HUES48 (cell line): Measurements from ENCODE around the gene NHSL2.

ENCODE experiments used
- H3K27ac ChIP-seq: one replicate; pipeline ENCODE4 v1.7.0; 2013; ENCODE audit warnings: low read depth, low read length, inconsistent platforms
- H3K27me3 ChIP-seq: 2 replicates; pipeline ENCODE4 v1.6.1; 2013; ENCODE audit warnings: mild to moderate bottlenecking, low read length; ENCODE audit not compliant: control insufficient read depth, insufficient read depth
- H3K36me3 ChIP-seq: 2 replicates; pipeline ENCODE4 v1.6.1; 2013; ENCODE audit warnings: low read length; ENCODE audit not compliant: control insufficient read depth, insufficient read depth
- H3K4me1 ChIP-seq: 2 replicates; pipeline ENCODE4 v1.6.1; 2013; ENCODE audit warnings: mild to moderate bottlenecking, low read length; ENCODE audit not compliant: control insufficient read depth, insufficient read depth
- H3K4me3 ChIP-seq: 2 replicates; pipeline ENCODE4 v1.5.1; 2013; ENCODE audit warnings: mild to moderate bottlenecking, low read depth, low read length
- H3K9ac ChIP-seq: 2 replicates; pipeline ENCODE4 v1.6.1; 2013; ENCODE audit warnings: mild to moderate bottlenecking, low read depth, low read length, moderate library complexity
- H3K9me3 ChIP-seq: 2 replicates; pipeline ENCODE4 v1.6.1; 2013; ENCODE audit warnings: low read length; ENCODE audit not compliant: control insufficient read depth, insufficient read depth

NHSL2 gene

DNA sequence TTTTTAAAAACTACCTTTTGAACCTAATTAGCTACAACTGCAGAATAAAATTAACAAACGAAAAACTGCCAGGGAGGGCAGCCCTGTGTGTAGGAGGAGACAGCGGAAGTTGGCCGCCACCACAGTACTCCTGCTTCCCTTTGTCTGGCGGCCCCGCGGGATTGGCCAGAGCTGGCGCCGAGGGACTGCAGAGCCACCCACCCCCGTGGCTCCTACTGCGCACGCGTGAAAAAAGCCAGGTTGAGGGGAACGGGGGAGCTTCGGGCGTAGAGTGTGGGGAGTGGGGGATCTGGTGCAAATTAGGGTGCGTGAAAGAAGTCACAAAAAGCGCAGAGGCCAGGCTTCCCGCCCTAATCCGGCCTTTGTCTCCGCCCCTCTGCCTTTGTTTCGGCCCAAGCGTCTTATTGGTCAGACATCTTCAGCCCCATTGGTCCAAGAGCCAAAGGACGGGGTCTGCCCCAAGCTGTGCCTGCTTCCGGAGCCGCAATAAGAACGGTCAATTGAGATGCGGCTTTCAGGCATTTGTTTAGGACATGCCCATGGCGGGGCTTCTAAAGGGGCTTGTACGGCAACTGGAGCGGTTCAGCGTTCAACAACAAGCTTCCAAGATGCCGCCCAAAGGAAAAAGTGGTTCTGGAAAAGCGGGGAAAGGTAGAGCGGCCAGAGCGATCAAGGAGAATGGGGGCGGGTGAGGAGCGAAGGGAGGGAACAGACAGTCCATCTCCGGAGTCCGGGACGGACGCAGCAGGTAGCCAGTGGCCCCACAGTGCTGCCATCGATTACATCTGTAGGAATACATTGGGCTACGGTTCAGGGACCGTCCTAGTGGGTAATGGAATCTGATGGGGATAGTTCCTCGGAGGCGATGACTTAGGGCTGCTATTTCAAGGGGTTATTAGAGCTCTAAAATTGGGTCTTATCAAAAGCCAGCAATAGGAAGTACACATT, 270.8 kb downstream of the NHSL2 start, which contains the start of gene PIN4:
Gene PIN4 (plus strand): TSS at position 580 of the 948 bp plus-strand sequence. CDS start 29 bp downstream, at position 609.
- Histone ChIP-seq H3K4me3 (peak within 1 kb of the TSS; percentile 98), H3K9ac (peak within 1 kb of the TSS; percentile 91), H3K36me3 (0 out of 2 replicates have a peak, but pooled peaks cover 3% of the 10 kb centered on the region), H3K27me3 (no peaks in the 10 kb centered on the region), H3K9me3 (peaks cover 30% of the 10 kb centered on the region), H3K27ac (peak within 1 kb of the TSS; percentile 96), H3K4me1 (no peaks in the 10 kb centered on the region)

DNA sequence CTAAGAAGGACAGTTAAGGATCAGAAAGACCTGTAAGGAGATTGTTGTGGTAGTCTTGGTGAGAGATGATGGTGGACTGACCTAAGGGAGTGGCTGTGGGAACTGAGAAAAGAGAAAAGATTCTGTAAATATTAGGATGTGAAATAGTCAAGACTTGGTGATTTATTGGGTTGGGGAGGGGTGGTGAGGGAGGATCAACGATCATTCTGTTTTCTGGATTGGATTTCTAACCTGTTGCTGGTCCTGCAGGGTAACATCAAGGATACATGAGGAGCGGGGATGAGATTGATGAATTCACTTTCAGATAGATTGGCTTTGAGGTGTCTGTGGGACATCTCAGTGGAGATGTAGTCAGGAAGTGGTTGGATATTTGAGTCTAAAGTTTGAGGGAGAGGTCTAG, 272.3 kb downstream of the NHSL2 start:
- no peaks in the 10 kb centered on the region for H3K27me3 ChIP-seq
- H3K4me3 ChIP-seq: peak overlapping the region; percentile 98; the same call in 1 of the 2 replicates
- no peak overlapping the region for H3K9ac ChIP-seq
- H3K36me3 ChIP-seq: peaks cover 13% of the 10 kb centered on the region
- peaks cover 18% of the 10 kb centered on the region for H3K9me3 ChIP-seq
- no peaks in the 10 kb centered on the region for H3K4me1 ChIP-seq
- H3K27ac ChIP-seq: no peak overlapping the region

DNA sequence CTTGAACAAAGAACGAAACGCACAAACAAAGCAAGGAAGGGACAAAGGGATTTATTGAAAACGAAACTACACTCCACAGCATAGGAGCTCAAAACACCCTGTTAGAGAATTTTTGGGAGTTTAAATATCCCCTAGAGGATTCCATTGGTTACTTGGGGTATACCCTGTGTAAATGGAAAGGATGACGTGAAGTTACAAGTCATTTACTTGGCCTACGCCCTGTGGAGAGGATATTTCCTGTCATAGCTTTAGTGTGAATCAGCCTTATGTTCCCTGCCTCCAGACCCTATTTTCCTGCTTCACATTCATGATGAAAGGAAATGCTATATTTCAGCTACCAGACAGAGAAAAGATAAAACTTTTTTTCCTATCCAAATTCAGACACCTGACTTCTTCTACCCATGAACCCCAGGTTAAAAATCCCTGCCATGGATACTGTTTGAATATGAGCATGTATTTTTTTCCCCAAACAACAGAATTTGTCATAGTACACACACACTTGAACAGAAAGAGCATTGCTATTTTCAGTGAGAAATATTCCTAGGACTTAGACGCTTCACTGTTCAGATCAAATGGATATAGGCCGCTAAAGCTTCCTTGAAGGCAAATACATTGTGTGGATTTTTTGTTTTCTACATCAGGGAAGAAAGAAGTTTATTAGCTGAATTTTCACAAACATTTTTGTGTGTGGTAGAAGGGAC, 291.3 kb downstream of the NHSL2 start:
- peaks cover 11% of the 10 kb centered on the region; the same call in 1 of the 2 replicates for H3K9me3 ChIP-seq
- no peak overlapping the region for H3K4me3 ChIP-seq
- H3K27me3 ChIP-seq: no peaks in the 10 kb centered on the region
- peak overlapping the region; percentile 87 for H3K27ac ChIP-seq
- H3K36me3 ChIP-seq: peaks cover 41% of the 10 kb centered on the region
- peaks cover 20% of the 10 kb centered on the region for H3K4me1 ChIP-seq
- H3K9ac ChIP-seq: peak overlapping the region; percentile 38; the same call in 1 of the 2 replicates
